SK-N-SH treated with all-trans-retinoic acid at 6 μM for 48 hours (cell line): ENCODE data around the gene NFASC.

Source experiments
- TSHZ2 ChIP-seq: fragments of 250-450 bp; sonication (Bioruptor Pico); IDR thresholded peaks from 2 replicates; pipeline ENCODE4 v1.5.0; 2020; ENCODE audit warnings: mild to moderate bottlenecking, moderate library complexity
- ZFP3 ChIP-seq: fragments of 250-450 bp; sonication (Bioruptor Pico); IDR thresholded peaks from 2 replicates; pipeline ENCODE4 v1.5.0; 2020; ENCODE audit warnings: mild to moderate bottlenecking, moderate library complexity

- TF ChIP-seq TSHZ2 (CRISPR knock-in tag): no peak
- TF ChIP-seq ZFP3 (CRISPR knock-in tag): no peak
These were observed 72.8 kb downstream of the NFASC start for GRCh38 chr1:204943495-204943894.
